ENCODE measurements around the gene CPA5.

GRCh38 chr7:130329681-130330080, 14.9 kb upstream of the CPA5 start:
- TF ChIP-seq POLR2A (IDR thresholded peaks at IDR 0.05) (no peak), CTCF (IDR thresholded peaks at IDR 0.05) (no peak)

Data from testis (tissue), 2 donors.